ENCODE data around the gene CLPTM1L.

CLPTM1L gene

DNA sequence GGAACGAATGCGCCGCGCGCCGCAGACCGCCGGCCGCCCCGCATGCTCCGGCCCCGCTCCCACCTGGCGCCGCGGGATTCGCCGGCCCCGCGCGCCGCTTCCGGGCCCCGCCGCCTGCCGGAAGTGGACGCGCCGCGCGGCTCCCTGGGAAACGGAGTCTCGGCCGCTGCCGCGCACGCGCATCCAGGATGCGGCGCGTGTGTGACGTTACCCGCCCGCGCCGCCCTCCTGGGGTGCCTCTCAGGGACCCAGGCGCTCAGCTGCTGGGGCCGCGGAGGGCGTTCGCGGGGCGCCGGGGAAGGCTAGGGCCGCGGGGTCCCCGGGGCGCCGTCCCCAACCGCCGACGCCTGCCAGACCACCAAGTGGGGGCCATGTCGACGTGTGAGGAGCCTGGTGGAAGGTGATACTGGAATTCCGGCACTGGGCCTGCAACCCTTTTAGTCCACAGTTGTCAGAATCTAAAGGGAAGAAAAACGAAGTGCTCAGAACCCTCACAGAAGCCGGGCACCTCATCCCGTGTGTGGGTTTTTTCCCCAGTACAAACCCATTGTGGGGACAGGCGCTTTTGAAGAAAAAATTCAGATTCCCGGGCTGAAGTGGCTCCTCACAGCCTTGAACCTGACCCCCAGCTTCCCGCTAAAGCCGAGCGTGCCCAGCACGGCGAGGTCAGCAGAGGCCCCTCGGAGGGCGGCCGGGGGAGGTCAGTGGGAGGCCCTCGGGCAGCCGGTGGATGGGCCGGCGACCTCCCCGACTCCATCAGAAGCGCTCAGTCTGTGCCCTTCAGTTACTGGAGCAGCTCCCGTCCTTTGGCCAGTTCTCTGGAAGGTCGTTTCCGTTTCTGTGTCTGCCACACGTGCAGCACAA is at the start of gene CLPTM1L:
TSS of gene CLPTM1L (minus strand) at position 125 of the 864 bp plus-strand sequence. CDS start 258 bp downstream, outside the sequence.
- peak; percentile 75 for DNase-seq

- DNase-seq: no peak
Observed at GRCh38 chr5:1393571-1394501, 48.9 kb upstream of the CLPTM1L start.

DNA sequence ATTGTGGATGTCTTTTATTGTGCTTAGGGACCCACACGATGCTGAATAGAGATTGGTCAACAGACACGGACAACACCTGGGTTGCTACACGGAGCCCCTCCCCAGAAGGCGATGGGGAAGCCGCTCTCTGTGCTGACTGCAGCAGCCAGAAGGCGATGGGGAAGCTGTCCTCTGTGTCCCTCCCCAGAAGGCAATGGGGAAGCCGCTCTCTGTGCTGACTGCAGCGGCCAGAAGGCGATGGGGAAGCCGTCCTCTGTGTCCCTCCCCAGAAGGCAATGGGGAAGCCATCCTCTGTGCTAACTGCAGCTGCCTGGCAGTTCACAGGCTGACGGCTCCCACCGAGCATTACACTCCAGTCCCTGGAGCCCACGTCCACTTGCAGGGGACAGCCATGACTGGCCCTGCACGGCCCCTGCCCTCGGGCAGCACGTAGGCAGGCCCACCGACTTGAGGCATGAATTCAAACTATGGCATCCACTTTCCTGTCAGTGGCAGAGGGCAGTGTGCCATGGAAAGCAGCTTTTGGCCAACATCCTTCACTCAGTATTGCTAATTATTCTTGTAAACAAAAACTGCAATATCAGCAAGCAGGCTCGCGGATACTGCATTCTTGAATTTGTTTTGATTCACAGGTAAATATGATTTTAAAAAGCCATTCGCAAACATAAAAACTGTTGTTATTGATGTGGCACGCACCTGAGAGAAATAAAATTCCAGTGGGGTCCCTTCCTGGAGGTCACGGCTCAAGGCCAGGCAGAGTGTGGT is 48.1 kb upstream of the CLPTM1L start:
- no peak for DNase-seq

DNA sequence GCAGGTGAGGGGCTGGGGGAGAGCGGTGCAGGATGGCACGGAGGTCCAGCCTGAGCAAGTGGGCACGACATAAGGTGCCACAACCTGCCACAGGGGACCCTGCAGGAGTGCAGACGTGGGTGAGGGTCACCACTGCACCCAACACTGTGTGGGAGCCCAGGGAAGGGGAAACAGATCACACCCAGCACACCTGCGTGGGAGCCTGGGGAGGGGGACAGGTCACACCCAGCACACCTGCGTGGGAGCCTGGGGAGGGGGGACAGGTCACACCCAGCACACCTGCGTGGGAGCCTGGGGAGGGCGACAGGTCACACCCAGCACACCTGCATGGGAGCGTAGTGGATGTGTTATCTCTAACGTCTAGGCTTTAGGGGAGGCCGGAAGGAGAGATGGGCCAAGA is 47.4 kb upstream of the CLPTM1L start:
- DNase-seq: no peak

DNA sequence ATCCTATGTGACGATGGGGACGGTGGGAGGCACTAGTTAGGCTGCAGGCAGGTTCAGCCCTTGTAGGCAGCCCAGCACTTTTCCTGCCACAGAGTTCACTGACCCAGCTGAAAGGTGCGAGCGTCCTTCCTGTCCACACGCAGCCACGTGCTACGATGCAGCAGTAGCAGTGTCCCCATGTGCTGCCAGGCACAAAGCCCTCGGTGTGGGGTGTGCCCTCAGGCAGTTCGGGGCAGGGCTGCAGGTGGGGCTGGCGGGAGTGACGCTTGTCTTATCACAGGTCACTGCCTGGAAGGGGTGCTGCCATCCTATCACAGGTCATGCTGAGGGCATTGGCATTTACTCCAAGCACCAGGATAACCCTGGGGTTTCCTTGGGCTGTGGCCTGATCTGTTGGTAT is 46.8 kb upstream of the CLPTM1L start:
- no peak for DNase-seq

- DNase-seq: no peak
Observed at GRCh38 chr5:1390861-1391600, 46.1 kb upstream of the CLPTM1L start.

- no peak for DNase-seq
Observed at GRCh38 chr5:1390333-1390732, 45.4 kb upstream of the CLPTM1L start.

- DNase-seq: no peak
Observed at GRCh38 chr5:1388383-1388967, 43.6 kb upstream of the CLPTM1L start.

- DNase-seq: no peak
Observed at GRCh38 chr5:1387876-1388275, 43.0 kb upstream of the CLPTM1L start.

GRCh38 chr5:1387059-1387755 is 42.3 kb upstream of the CLPTM1L start:
- no peak for DNase-seq

- DNase-seq: no peak
Observed at GRCh38 chr5:1386274-1386717, 41.4 kb upstream of the CLPTM1L start.

GRCh38 chr5:1385395-1386273 is 40.7 kb upstream of the CLPTM1L start:
- DNase-seq: no peak

- no peak for DNase-seq
Observed at GRCh38 chr5:1384521-1384920, 39.6 kb upstream of the CLPTM1L start.

GRCh38 chr5:1383886-1384401 is 39.0 kb upstream of the CLPTM1L start:
- no peak for DNase-seq

DNA sequence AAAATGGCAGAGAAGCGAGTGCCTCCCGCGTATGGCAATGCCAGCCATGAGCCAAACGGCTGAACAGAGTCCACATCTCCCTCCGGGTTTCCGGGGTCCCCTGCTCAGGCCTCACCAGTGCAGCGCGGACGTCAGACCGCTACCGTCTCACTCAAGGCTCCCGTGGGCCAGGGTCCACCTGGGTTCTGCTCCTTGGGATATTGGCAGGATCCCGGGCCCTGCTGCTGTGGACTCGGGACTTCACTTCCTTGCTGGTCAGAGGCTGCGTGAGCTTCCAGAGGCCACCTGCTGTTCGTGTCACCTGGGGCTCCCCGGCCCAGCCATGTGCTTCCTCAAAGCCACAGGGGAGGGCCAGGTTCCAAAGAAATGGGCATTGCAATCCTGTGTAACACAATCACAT is 38.4 kb upstream of the CLPTM1L start:
- no peak for DNase-seq

DNA sequence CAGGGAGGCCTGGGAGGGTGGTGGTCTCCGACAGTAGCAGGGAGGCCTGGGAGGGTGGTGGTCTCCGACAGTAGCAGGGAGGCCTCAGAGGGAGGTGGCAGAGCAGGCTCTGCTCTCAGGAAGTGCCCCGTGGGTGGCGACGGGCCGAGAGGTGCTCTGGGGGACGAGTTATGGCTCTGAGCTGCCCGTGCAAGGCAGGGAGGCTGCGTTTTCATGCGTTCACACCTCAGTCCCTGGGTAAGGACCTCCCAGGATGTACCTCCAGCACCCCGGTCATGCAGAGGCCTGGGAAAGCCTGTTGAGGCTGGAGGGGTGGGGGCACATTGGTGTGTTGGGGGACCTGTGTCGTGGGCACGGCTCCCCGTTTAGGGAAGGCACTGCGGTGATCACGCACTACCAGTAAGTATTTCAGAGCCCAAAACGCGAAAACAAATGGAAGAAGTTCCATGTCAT is 37.4 kb upstream of the CLPTM1L start:
- DNase-seq: no peak

DNA sequence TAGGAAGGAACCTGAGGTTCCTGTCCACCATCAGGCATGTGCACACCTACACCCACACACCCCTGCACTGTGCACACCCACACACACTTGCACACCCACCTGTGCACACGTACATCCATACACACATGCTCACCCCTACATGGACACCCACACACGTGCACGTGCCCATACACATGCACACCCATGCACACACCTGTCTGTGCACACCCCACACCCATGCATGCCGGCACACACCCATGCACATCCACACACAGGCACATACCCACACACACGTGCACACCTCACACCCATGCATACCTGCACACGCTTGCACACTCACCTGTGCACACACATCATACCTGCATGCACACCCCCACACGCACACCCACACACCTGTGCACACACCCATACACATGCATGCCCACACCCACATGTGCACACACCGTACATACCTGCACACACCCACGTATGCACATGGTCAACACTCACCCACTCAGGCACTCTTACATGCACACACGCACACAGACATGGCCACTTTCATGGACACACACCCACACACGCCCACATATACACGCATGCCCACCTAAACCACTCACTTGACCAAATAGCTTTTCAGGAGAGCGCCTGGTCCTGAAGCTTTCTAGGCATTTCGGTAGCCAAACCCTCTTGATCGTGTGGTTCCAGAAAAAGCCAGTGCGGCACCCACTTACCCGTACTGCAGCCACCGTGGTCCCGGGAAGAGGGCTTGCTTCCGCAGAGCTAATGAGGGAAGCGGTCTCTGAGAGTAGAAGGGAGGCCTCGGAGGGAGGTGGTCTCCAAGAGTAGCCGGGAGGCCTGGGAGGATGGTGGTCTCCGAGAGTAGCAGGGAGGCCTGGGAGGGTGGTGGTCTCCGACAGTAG is 36.7 kb upstream of the CLPTM1L start:
- no peak for DNase-seq

- no peak for DNase-seq
Observed at GRCh38 chr5:1380910-1381309, 36.0 kb upstream of the CLPTM1L start.

All from NCI-H1105 (cell line).